NCI-H187 treated with DMSO at 0.1 percent for 48 hours (cell line): ENCODE data around the gene MFF.

Experiments used
- DNase-seq: peaks from one replicate; lab custom pipeline; 2025; lab: John Stamatoyannopoulos, UW

MFF gene, protein sequence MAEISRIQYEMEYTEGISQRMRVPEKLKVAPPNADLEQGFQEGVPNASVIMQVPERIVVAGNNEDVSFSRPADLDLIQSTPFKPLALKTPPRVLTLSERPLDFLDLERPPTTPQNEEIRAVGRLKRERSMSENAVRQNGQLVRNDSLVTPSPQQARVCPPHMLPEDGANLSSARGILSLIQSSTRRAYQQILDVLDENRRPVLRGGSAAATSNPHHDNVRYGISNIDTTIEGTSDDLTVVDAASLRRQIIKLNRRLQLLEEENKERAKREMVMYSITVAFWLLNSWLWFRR

GRCh38 chr2:227324995-227325838 is at the start of gene MFF:
MFF (plus strand) TSS chr2:227325251; CDS start chr2:227330666, 5,415 bp downstream.
- peak; percentile 43 for DNase-seq

GRCh38 chr2:227280895-227281294 is 44.2 kb upstream of the MFF start:
- no peak for DNase-seq

DNA sequence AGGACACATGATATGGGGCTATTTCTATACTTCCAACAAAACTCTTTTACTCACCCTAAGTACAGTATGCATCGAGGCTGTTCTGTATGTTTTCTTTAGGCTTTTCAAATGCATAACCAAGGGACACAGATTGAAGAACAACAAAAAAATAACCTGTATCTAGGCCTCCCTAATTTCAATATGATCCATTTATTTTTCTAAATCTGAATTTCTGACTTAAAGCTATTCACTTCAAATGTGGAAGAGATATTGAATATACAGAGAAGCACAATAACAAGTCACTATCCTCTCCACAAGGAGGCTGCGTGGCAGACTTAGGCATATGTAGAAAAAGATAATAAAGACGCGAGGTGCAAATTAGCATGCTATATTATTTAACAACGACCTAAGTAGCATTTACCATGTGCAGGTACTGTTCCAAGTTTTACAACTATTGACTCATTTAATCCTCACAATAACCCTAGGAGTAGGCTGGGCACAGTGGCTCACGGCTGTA is 39.3 kb upstream of the MFF start:
- DNase-seq, result no peak

DNA sequence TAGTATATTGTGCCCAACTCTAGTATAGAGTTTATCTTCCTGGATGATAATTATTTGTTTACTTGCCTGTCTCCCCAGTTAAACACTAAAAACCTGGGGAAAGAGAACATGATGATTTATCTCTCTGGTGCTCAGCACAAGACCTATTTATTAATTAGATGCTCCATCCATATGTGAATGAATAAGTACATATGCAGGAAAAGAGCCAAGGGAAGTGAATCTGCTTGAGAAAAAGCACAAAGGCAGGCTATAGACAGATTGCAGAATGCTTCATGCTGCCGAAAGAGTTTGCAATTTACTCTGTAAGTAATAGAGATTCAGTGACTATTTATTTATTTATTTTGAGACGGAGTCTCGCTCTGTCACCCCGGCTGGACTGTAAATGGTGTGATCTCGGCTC is 37.3 kb upstream of the MFF start:
- DNase-seq, result no peak

- no peak for DNase-seq
These were observed 32.7 kb upstream of the MFF start for GRCh38 chr2:227292314-227292713.

DNA sequence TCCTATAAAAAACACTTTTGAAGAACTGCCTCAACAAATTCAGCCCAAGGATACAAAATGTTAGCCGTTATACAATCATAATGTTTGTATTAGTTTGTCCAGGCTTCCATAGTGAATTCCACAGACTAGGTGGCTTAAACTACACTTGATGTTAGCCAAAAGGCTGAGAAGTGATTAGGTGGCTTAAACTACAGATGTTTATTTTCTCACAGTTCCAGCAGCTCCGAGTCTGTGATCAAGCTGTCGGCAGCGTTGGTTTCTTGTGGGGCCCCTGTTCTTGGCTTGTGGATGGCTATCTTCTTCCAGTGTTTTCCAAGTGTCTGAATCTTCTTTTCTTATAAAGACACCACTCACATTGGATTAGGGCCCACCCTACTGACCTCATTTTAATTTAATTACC is 31.5 kb upstream of the MFF start:
- no peak for DNase-seq

DNA sequence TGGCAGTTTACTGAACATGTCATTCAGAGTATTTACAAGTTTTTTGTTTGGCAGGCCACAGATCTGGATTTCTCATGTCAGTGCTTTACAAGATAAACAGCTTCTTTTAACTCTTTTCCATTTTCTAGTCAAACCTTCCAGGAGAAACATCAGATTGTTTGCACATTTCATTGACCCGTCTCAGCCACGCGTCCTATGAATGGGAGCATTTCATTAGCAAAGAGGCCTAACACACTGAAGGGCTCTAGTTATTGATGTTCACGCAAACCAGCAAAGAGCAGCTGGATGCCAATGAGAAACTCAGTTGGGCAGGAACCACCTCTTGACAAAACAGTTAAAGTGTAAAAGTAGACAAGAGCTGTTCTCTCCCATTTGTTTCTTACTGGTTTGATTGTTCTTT is 29.2 kb upstream of the MFF start:
- DNase-seq, result peak; percentile 75

- DNase-seq, result no peak
These were observed 28.2 kb upstream of the MFF start for GRCh38 chr2:227296671-227297405.

GRCh38 chr2:227301523-227301922 is 23.5 kb upstream of the MFF start:
- no peak for DNase-seq

DNA sequence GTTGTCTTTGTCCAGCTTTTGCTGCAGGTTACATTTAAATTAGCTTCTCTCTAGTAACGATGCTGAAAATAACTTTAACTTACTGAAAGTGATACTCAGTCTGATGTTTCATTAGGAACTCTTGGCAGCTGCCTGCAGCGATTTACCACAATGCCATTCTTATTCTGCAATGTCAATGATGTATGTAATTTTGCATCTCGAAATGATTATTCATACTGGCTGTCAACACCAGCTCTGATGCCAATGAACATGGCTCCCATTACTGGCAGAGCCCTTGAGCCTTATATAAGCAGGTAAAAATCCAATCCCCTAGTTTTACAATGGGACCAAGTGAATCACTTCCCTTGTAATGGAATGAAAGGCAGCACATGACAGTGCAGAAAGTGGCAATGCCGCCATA is 16.3 kb upstream of the MFF start:
- DNase-seq, result no peak

GRCh38 chr2:227310756-227311110 is 14.3 kb upstream of the MFF start:
- DNase-seq, result no peak

DNA sequence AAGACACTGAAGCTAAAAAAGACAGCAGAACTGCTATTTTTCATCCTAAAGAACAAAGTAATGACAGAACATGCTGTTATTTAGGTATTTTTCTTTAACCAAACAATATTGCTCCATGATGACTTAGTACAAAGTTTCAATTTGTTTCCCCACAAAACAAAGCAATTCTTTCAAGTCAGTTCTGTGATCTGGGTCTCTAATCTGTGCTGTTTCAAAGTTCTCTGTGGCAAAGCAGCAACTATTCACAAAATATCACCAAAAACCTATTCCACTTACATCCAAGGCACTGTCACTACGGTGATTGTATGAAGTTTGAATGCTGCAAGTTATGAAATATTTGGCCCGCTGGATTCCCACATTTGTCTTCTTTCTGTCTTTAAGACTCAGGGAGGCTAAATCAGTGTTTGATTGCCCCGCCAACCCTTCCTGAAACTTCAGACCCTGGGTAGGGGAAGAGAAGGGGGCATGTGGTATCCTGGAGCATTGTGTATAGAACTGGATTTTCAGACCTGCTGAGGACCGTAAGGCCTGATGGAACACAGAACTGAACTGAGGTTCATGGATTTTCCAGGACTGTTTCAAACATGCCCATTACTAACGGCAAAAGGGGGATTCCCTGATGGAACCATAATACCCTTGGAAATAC is 13.1 kb upstream of the MFF start:
- no peak for DNase-seq

DNA sequence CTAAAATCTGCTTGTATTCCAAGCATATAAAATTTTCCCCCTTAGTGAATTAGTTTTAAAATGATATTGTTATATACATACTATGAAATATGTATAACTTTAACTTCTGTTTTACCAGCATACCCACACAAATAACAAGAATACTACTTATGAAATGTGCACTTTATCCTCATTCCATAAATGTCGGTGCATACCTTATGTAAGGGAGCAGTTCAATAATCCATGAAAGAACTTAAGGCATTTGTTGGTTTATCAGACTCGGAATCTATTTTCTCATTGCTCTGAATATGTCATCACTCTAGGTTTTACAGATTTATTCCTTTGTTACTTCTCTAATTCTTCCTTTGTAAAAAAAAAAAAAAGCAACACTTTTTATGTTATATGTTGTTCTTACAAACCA is 12.5 kb upstream of the MFF start:
- no peak for DNase-seq

DNA sequence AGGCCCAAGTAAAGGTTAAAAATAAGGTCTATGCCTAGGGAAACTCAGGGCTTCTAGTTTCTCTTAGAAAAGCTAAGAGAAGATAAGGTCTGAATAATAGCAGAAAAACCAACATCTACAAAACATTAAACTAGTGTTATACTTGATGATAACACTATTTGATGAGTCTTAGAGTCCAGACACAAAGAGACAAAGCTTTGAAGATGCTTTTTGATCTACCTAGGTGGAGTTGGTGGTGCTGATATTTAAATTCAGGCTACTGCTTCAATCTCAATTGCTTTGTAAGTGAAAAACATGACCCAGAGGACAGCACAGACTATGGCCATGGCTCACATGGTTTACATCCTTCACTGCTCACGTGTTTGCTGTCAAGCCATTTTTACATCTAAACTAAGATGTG is 11.7 kb upstream of the MFF start:
- no peak for DNase-seq

DNA sequence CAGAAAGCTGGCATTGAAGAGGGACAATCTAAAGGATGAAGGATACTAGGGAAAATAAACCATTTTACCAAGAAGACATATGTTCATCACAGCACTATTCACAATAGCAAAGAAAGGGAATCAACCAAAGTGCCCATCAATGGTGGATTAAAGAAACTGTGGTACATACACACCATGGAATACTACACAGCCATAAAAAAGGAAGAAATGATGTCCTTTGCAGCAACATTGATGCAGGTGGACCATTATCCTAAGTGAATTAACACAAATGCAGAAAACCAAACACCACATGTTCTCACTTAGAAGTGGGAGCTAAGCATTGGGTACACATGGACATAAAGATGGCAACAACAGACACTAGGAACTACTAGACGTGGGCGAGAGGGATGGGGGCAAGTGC is 7.2 kb upstream of the MFF start:
- no peak for DNase-seq

DNA sequence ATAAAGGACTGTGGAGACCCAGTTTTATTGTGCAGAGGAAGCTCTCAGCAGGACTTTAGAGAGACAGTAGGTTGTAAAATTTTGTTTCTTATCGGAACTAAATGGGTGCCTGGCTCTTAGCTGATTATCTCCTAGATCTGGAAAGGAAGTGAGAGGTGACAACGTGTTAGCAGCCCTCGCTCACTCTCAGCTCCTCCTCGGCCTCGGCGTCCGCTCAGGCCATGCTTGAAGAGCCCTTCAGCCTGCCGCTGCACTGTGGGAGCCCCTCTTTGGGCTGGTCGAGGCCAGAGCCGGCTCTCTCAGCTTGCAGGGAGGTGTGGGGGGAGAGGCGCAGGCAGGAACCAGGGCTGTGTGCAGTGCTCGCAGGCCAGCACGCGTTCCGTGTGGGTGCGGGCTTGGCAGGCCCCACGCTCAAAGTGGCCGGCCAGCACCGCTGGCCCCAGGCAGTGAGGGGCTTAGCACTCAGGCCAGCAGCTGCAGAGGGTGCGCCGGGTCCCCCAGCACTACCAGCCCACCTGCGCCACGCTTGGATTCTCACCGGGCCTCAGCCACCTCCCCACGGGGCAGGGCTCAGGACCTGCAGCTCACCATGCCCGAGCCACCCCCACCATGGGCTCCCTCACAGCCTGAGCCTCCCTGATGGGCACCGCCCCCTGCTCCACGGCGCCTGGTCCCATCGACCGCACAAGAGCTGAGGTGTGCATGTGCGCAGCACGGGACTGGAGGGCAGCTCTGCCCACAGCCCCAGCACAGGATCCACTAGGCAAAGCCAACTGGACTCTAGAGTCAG is 4.6 kb upstream of the MFF start:
- no peak for DNase-seq

GRCh38 chr2:227322530-227323205 is 2.4 kb upstream of the MFF start:
- DNase-seq, result no peak

DNA sequence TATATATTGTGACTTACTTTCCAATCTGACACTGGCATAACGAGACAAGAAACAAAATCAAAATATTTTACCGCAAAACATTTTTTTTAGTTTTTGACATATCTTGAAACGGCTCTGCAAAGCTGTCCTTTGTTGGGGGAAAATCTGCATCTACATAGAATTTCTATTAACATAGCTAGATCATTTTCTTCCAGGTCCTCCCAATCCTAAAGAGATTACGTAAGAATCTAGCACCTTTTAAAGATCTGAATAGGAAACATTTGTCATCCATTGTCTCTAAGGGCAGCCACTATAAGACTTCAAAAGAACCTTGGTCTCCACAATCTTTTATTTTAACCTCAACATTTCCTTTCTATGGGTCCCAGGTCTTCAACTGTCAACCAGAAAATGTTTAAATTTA is 1.2 kb upstream of the MFF start:
- no peak for DNase-seq

GRCh38 chr2:227324642-227324994 is 433 bp upstream of the MFF start:
- DNase-seq, result no peak

GRCh38 chr2:227325839-227326195 is 766 bp downstream of the MFF start:
- no peak for DNase-seq

- no peak for DNase-seq
These were observed 1.7 kb downstream of the MFF start for GRCh38 chr2:227326783-227327182.
